Mesenchymal stem cell (in vitro differentiated cells and primary cell): ENCODE data around the gene ZNF385C.

Source experiments
- DNase-seq: peaks from one replicate; pipeline ENCODE4 v3.0.0-alpha.2; 2013
- H2AFZ ChIP-seq: one replicate; pipeline ENCODE4 v1.6.1; 2013; ENCODE audit warnings: low read depth, mild to moderate bottlenecking, control low read depth, inconsistent platforms, low read length, moderate library complexity
- H2AK5ac ChIP-seq: 2 replicates; pipeline ENCODE4 v1.6.1; 2013; ENCODE audit warnings: low read length, moderate library complexity, mild to moderate bottlenecking, inconsistent platforms; ENCODE audit not compliant: severe bottlenecking
- H2BK120ac ChIP-seq: one replicate; pipeline ENCODE4 v1.6.1; 2013; ENCODE audit warnings: low read depth, mild to moderate bottlenecking, inconsistent platforms, low read length, moderate library complexity
- H2BK12ac ChIP-seq, 2 experiments: one replicate each; pipeline ENCODE4 v1.6.1; 2013; ENCODE audit warnings: inconsistent platforms in 2 of 2, low read length in 2 of 2, mild to moderate bottlenecking in 2 of 2, moderate library complexity in 2 of 2, control low read depth in 1 of 2
- H2BK15ac ChIP-seq: one replicate; pipeline ENCODE4 v1.6.1; 2013; ENCODE audit warnings: mild to moderate bottlenecking, low read depth, inconsistent platforms; ENCODE audit not compliant: poor library complexity, severe bottlenecking
- H2BK5ac ChIP-seq: 2 replicates; pipeline ENCODE4 v1.6.1; 2013; ENCODE audit warnings: low read depth, mild to moderate bottlenecking, low read length, control low read depth, inconsistent platforms; ENCODE audit not compliant: poor library complexity, severe bottlenecking
- H3K14ac ChIP-seq, 2 experiments: one replicate each; pipeline ENCODE4 v1.6.1; 2013; ENCODE audit warnings: inconsistent platforms in 2 of 2, low read length in 2 of 2, control low read depth in 1 of 2, mild to moderate bottlenecking in 1 of 2, moderate library complexity in 1 of 2
- H3K18ac ChIP-seq, 2 experiments: one replicate each; pipeline ENCODE4 v1.6.1; 2013; ENCODE audit warnings: inconsistent platforms in 2 of 2, low read length in 2 of 2, control low read depth in 1 of 2, low read depth in 1 of 2, mild to moderate bottlenecking in 1 of 2
- H3K23ac ChIP-seq, 2 experiments: one replicate each; pipeline ENCODE4 v1.6.1; 2013; ENCODE audit warnings: inconsistent platforms in 2 of 2, low read length in 2 of 2, mild to moderate bottlenecking in 2 of 2, moderate library complexity in 2 of 2, control low read depth in 1 of 2
- H3K27ac ChIP-seq: 2 replicates; pipeline ENCODE4 v1.5.1; 2013; ENCODE audit warnings: mild to moderate bottlenecking, moderate library complexity, low read length, control low read depth, inconsistent platforms; ENCODE audit not compliant: poor library complexity, severe bottlenecking
- H3K27me3 ChIP-seq, 2 experiments: 2 replicates each; pipeline versions ENCODE4 v1.6.1 to v1.7.0; 2013; ENCODE audit warnings: low read length in 2 of 2, mild to moderate bottlenecking in 2 of 2, moderate library complexity in 2 of 2, control low read depth in 1 of 2, inconsistent platforms in 1 of 2; ENCODE audit not compliant: control insufficient read depth in 1 of 2, insufficient read depth in 1 of 2
- H3K36me3 ChIP-seq, 2 experiments: 2 replicates each; pipeline versions ENCODE4 v1.6.1 to v1.7.0; 2013; ENCODE audit warnings: low read length in 2 of 2, control low read depth in 1 of 2, inconsistent platforms in 1 of 2, low read depth in 1 of 2, mild to moderate bottlenecking in 1 of 2; ENCODE audit not compliant: insufficient read depth in 2 of 2, control insufficient read depth in 1 of 2
- H3K4ac ChIP-seq, 2 experiments: one replicate each; pipeline ENCODE4 v1.6.1; 2013; ENCODE audit warnings: inconsistent platforms in 2 of 2, low read length in 2 of 2, mild to moderate bottlenecking in 2 of 2, moderate library complexity in 2 of 2, control low read depth in 1 of 2, low read depth in 1 of 2
- H3K4me1 ChIP-seq: 2 replicates; pipeline ENCODE4 v1.6.1; 2013; ENCODE audit warnings: low read depth, low read length, control low read depth; ENCODE audit not compliant: control insufficient read depth, insufficient read depth
- H3K4me2 ChIP-seq: 2 replicates; pipeline ENCODE4 v1.6.1; 2013; ENCODE audit warnings: low read length, mild to moderate bottlenecking, inconsistent platforms; ENCODE audit not compliant: poor library complexity, severe bottlenecking
- H3K4me3 ChIP-seq, 2 experiments: 2 replicates each; pipeline versions ENCODE4 v1.5.1 to v1.7.0; 2013; ENCODE audit warnings: low read length in 2 of 2, mild to moderate bottlenecking in 2 of 2, control low read depth in 1 of 2, low read depth in 1 of 2; ENCODE audit not compliant: insufficient read depth in 1 of 2
- H3K79me1 ChIP-seq: replicated peaks from 2 replicates; pipeline ENCODE4 v1.6.1; 2013; ENCODE audit warnings: mild to moderate bottlenecking, control low read depth, low read length, inconsistent platforms; ENCODE audit not compliant: poor library complexity, severe bottlenecking
- H3K9ac ChIP-seq: 2 replicates; pipeline ENCODE4 v1.7.0; 2013; ENCODE audit warnings: mild to moderate bottlenecking, low read length, moderate library complexity
- H3K9me3 ChIP-seq: 2 replicates; pipeline ENCODE4 v1.7.0; 2013; ENCODE audit warnings: mild to moderate bottlenecking, low read length; ENCODE audit not compliant: control insufficient read depth
- H4K8ac ChIP-seq: one replicate; pipeline ENCODE4 v1.6.1; 2013; ENCODE audit warnings: inconsistent platforms, mild to moderate bottlenecking, low read length, moderate library complexity
- H4K91ac ChIP-seq: one replicate; pipeline ENCODE4 v1.6.1; 2013; ENCODE audit warnings: mild to moderate bottlenecking, low read length, inconsistent platforms
- whole genome bisulfite sequencing: methylation state at CpG from one replicate; pipeline ENCODE4 v1.1.7; 2013; ENCODE audit warnings: mixed read lengths; 5-methylcytosine and 5-hydroxymethylcytosine counted together

ZNF385C gene

GRCh38 chr17:42112552-42113176, 14.4 kb upstream of the ZNF385C start, which contains the start of gene DHX58:
TSS of gene DHX58 (minus strand) at chr17:42112714. CDS start at chr17:42111892, 822 bp downstream.
- H3K4ac ChIP-seq, result peak within 1 kb of the TSS; percentile 52 to 66
- H4K8ac ChIP-seq, result peak within 1 kb of the TSS; percentile 97
- no peak within 1 kb of the TSS for H3K27ac ChIP-seq
- H3K23ac ChIP-seq, result no peak within 1 kb of the TSS
- H3K27me3 ChIP-seq, result no peaks in the 10 kb centered on the region
- peak within 1 kb of the TSS; percentile 42 for H2BK120ac ChIP-seq
- DNase-seq, result peak; percentile 83
- H3K9me3 ChIP-seq, result no peaks in the 10 kb centered on the region
- H3K9ac ChIP-seq, result peak within 1 kb of the TSS; percentile 99
- H4K91ac ChIP-seq, result peak within 1 kb of the TSS; percentile 85
- no peak within 1 kb of the TSS for H2BK5ac ChIP-seq
- peak within 1 kb of the TSS in 1 of 2 experiments; percentile 80 for H3K14ac ChIP-seq
- 63% methylated on average over 10 of the region's 10 CpGs for WGBS
- peak within 1 kb of the TSS; percentile 28 to 76 for H3K18ac ChIP-seq
- peak within 1 kb of the TSS in 1 of 2 experiments; percentile 81 for H2BK12ac ChIP-seq
- H2AFZ ChIP-seq, result peak within 1 kb of the TSS; percentile 3
- H2BK15ac ChIP-seq, result peak within 1 kb of the TSS; percentile 37
- H3K4me1 ChIP-seq, result peaks cover 17% of the 10 kb centered on the region
- no peaks in the 10 kb centered on the region for H3K79me1 ChIP-seq
- peak within 1 kb of the TSS in 1 of 2 experiments; percentile 92 for H3K4me3 ChIP-seq
- H3K4me2 ChIP-seq, result peak within 1 kb of the TSS; percentile 29
- no peak within 1 kb of the TSS for H2AK5ac ChIP-seq
- H3K36me3 ChIP-seq, result peaks cover 45 to 48% of the 10 kb centered on the region in 2 experiments

- peak overlapping the region; percentile 22 to 66 for H3K4ac ChIP-seq
- no peak overlapping the region for H3K27ac ChIP-seq
- H4K91ac ChIP-seq, result peak overlapping the region; percentile 85
- H2BK5ac ChIP-seq, result no peak overlapping the region
- H3K4me3 ChIP-seq, result peak overlapping the region in 1 of 2 experiments; percentile 92
- peak overlapping the region; percentile 42 for H2BK120ac ChIP-seq
- H3K18ac ChIP-seq, result peak overlapping the region in 1 of 2 experiments; percentile 28
- no peak overlapping the region for H2AK5ac ChIP-seq
- H4K8ac ChIP-seq, result peak overlapping the region; percentile 79
- peak; percentile 27 for DNase-seq
- peak overlapping the region; percentile 99 for H3K9ac ChIP-seq
- no peaks in the 10 kb centered on the region for H3K27me3 ChIP-seq
- peak overlapping the region in 1 of 2 experiments; percentile 10 for H2BK12ac ChIP-seq
- peak overlapping the region; percentile 3 for H2AFZ ChIP-seq
- H3K14ac ChIP-seq, result no peak overlapping the region
- peaks cover 21% of the 10 kb centered on the region for H3K4me1 ChIP-seq
- H3K4me2 ChIP-seq, result no peak overlapping the region
- WGBS, result 81% methylated on average over 11 of the region's 12 CpGs
- H3K9me3 ChIP-seq, result no peaks in the 10 kb centered on the region
- no peak overlapping the region for H3K23ac ChIP-seq
- peaks cover 38 to 42% of the 10 kb centered on the region in 2 experiments for H3K36me3 ChIP-seq
- H2BK15ac ChIP-seq, result no peak overlapping the region
- no peaks in the 10 kb centered on the region for H3K79me1 ChIP-seq
Observed at GRCh38 chr17:42111871-42112551, 13.7 kb upstream of the ZNF385C start.

GRCh38 chr17:42111265-42111636, 13.0 kb upstream of the ZNF385C start:
- Histone ChIP-seq H3K79me1 (no peaks in the 10 kb centered on the region), H2AFZ (no peak overlapping the region), H3K9me3 (no peaks in the 10 kb centered on the region), H3K4me3 (peak overlapping the region in 1 of 2 experiments; percentile 92), H2AK5ac (no peak overlapping the region), H2BK15ac (peak overlapping the region; percentile 68), H3K4me2 (no peak overlapping the region), H2BK120ac (no peak overlapping the region), H3K23ac (no peak overlapping the region), H3K4ac (no peak overlapping the region), H3K4me1 (peaks cover 19% of the 10 kb centered on the region), H2BK5ac (no peak overlapping the region), H4K91ac (peak overlapping the region; percentile 57), H3K36me3 (peaks cover 36 to 39% of the 10 kb centered on the region in 2 experiments), H3K9ac (peak overlapping the region; percentile 99), H4K8ac (no peak overlapping the region), H3K27ac (no peak overlapping the region), H2BK12ac (no peak overlapping the region), H3K14ac (no peak overlapping the region), H3K27me3 (no peaks in the 10 kb centered on the region), H3K18ac (no peak overlapping the region)
- WGBS, result 93% methylated on average over 11 of the region's 11 CpGs
- DNase-seq, result no peak
